Measurements from ENCODE around the gene ELANE.

DNA sequence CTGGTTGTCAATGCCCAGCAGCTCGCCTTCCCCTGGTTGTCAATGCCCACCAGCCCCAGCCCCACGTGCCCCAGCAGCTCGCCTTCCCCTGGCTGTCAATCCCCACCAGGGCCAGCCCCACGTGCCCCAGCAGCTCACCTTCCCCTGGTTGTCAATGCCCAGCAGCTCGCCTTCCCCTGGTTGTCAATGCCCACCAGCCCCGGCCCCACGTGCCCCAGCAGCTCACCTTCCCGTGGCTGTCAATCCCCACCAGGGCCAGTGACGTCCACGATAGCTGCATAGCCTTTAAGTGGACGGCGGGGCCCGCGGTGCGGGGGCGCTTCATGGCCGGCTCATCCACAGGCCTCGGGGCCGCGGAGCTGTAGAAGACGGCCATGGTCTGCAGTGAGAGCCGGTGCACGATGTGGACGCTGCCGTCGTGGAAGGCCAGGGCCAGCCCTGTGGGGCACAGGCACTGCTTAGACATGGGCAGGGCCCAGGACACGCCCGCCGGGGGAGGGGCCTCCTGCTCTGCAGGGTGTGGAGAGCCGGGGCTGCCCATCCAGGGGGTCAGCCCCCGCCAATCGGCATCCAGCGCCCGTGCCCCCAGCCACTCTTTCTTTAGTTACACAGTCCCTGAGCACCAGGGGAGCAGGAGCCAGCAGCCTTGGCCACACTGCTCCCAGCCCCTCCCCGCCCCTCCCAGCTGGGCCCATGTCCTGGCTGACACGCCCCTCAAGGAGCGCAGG, 27.8 kb downstream of the ELANE start:
- TF ChIP-seq, protein P1, sequence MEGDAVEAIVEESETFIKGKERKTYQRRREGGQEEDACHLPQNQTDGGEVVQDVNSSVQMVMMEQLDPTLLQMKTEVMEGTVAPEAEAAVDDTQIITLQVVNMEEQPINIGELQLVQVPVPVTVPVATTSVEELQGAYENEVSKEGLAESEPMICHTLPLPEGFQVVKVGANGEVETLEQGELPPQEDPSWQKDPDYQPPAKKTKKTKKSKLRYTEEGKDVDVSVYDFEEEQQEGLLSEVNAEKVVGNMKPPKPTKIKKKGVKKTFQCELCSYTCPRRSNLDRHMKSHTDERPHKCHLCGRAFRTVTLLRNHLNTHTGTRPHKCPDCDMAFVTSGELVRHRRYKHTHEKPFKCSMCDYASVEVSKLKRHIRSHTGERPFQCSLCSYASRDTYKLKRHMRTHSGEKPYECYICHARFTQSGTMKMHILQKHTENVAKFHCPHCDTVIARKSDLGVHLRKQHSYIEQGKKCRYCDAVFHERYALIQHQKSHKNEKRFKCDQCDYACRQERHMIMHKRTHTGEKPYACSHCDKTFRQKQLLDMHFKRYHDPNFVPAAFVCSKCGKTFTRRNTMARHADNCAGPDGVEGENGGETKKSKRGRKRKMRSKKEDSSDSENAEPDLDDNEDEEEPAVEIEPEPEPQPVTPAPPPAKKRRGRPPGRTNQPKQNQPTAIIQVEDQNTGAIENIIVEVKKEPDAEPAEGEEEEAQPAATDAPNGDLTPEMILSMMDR (conservative IDR thresholded peaks at IDR 0.05 in 1 of 2, IDR thresholded peaks at IDR 0.05 in 1 of 2; ENCODE audit: extremely low read depth in 1 of 2, insufficient read depth in 1 of 2, low read depth in 1 of 2, low read length in 2 of 2), result no peak
- no peak for TF ChIP-seq EZH2 (IDR thresholded peaks at IDR 0.05; ENCODE audit: borderline replicate concordance, low read length)
